Measurements from ENCODE around the gene AMDHD2. TPM values are rescaled to one million over a fixed set of nuclear protein-coding genes. Genes with fewer than 3 reads are reported as not detected.

AMDHD2 gene
- total RNA-seq, 4 donors from 2014 or later, result 7.9 to 36.5 (median 22.0) TPM

DNA sequence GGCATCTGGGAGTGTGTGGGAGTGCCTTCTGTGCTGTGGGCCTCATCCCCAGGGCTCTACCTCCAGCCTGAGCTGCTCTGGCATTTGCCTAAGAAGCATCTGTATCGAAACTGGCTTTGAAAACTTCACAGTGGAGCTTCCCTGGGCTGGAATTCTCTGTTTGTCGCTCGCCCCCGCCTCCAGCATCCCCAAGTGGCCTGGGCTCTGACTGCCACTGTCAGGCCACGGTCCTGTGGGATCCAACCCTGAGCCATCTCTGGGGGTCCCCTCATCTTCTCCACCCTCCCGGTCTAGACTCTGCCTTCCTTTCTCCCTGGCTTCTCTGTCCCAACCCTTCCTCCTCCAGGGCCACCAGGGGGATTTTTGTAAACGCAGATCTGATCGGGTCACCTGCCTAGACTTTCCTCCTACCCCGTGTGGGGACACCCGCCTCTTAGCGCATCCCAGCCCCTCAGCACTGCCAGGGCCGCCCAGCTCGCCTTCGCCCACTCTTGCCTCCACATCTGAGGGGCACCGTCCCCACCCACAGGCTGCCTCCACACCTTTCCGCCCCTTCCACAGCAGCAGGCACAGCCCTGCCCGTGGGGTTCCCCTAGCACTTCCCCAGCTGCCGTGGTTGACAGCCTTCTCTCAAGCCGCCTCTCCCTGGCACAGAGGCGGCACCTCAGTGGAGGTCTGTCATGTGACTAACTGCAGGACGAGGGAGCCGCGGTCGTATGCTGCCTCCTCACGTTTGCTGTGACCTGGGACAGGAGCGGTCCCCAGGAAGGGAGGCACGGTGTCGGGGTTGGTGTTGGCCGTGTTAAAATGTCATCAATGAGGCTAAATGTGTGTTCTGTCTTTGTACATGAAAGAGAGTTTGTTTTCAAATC lies 33.3 kb upstream of the AMDHD2 start:
- no peak overlapping the region for H3K27ac ChIP-seq
- H3K27me3 ChIP-seq, result no peaks in the 10 kb centered on the region
- peaks cover 0 to 11% of the 10 kb centered on the region in 2 donors for H3K4me1 ChIP-seq

DNA sequence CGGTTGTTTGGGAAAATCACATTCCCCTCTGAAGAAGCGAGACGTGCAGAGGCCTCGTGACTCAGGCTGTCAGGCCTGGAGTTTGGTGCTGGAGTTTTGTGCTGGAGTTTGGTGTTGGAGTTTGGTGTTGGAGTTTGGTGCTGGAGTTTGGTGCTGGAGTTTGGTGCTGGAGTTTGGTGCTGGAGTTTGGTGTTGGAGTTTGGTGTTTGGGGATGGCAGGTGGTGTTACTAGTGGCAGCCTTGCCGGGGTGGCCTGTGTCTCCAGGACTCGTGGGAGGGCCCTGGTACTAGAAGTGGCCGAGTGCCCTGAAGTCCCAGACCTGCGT lies 32.7 kb upstream of the AMDHD2 start:
- TF ChIP-seq POLR2A (IDR thresholded peaks at IDR 0.05), result no peak
- TF ChIP-seq, protein P1, sequence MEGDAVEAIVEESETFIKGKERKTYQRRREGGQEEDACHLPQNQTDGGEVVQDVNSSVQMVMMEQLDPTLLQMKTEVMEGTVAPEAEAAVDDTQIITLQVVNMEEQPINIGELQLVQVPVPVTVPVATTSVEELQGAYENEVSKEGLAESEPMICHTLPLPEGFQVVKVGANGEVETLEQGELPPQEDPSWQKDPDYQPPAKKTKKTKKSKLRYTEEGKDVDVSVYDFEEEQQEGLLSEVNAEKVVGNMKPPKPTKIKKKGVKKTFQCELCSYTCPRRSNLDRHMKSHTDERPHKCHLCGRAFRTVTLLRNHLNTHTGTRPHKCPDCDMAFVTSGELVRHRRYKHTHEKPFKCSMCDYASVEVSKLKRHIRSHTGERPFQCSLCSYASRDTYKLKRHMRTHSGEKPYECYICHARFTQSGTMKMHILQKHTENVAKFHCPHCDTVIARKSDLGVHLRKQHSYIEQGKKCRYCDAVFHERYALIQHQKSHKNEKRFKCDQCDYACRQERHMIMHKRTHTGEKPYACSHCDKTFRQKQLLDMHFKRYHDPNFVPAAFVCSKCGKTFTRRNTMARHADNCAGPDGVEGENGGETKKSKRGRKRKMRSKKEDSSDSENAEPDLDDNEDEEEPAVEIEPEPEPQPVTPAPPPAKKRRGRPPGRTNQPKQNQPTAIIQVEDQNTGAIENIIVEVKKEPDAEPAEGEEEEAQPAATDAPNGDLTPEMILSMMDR (IDR thresholded peaks at IDR 0.05), result no peak
- Histone ChIP-seq H3K27ac (no peak overlapping the region), H3K27me3 (no peaks in the 10 kb centered on the region), H3K36me3 (no peaks in the 10 kb centered on the region), H3K4me1 (peaks cover 0 to 11% of the 10 kb centered on the region in 2 donors), H3K4me3 (no peak overlapping the region), H3K9me3 (no peaks in the 10 kb centered on the region)
- intact Hi-C loops (cut with DNase I; ENCODE audit: low total_unique reads), result no loop called here
- DNase-seq, result no peak

More for the DNA sequence above, 33.3 kb upstream of the AMDHD2 start:
- intact Hi-C loops (cut with DNase I; ENCODE audit: low total_unique reads), result no loop called here
- no peak for DNase-seq
- Histone ChIP-seq H3K9me3 (no peaks in the 10 kb centered on the region), H3K4me3 (no peak overlapping the region), H3K36me3 (no peaks in the 10 kb centered on the region)
- TF ChIP-seq, protein P1 (IDR thresholded peaks at IDR 0.05), result no peak
- no peak for TF ChIP-seq POLR2A (IDR thresholded peaks at IDR 0.05)

DNA sequence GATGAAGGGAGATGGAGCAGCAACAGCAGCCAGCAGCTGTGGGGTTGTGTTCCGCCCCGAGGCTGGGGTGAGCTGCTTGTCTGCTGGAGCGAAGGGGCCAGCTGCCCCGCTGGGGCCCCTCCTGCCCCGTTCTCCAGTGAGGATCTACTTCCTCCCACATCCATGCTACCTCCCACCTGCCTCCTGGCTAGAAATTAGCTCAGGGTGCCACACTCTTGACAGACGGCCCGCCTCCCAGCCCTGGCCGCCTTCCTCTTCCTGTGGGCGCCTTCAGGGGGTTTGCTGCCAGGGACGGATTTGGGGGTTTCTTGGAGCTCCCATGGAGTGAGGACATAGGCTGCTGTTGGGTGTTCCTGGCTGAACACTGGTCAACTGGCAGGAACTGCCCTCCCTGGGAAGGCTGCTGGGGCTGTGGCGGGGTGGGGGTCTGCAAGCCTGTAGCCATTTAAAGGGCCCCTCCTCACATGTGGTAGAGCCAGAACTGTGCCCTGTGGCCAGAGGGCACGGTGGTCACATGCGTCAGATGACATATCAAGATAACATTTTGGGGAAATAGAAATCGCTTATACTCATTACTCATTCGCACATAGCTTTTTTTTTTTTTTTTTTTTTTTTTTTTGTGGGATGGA lies 32.2 kb upstream of the AMDHD2 start:
- Histone ChIP-seq H3K36me3 (no peaks in the 10 kb centered on the region), H3K27me3 (no peaks in the 10 kb centered on the region), H3K9me3 (no peaks in the 10 kb centered on the region), H3K4me3 (no peak overlapping the region), H3K4me1 (peaks cover 0 to 10% of the 10 kb centered on the region in 2 donors), H3K27ac (no peak overlapping the region)
- no peak for TF ChIP-seq POLR2A (IDR thresholded peaks at IDR 0.05)
- TF ChIP-seq, protein P1 (IDR thresholded peaks at IDR 0.05), result no peak
- DNase-seq, result no peak
- intact Hi-C loops (cut with DNase I; ENCODE audit: low total_unique reads), result no loop called here

DNA sequence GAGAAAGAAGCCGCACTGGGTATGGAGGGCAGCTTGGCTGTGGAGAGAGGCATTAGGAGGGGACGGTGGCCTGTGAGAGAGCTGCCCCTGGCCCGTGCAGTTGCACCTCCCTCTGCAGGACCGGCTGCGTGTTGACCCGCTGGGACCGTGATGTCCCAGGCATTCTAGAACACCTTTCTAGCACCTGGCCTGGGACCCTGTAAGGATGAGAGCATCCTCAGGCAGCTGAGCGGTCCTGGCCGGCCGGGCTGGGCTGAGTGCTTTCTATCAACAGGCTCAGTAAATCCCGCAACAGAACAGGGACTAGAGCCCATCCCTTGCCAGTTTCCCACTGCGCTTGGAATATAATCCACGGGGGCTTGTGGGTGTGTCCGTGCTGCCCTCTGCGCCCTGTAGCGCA lies 30.6 kb upstream of the AMDHD2 start:
- intact Hi-C loops (cut with DNase I; ENCODE audit: low total_unique reads), result no loop called here

More for the DNA sequence above, 30.6 kb upstream of the AMDHD2 start:
- no peaks in the 10 kb centered on the region for H3K27me3 ChIP-seq
- H3K9me3 ChIP-seq, result no peaks in the 10 kb centered on the region
- H3K36me3 ChIP-seq, result no peaks in the 10 kb centered on the region
- H3K4me3 ChIP-seq, result no peak overlapping the region
- no peak overlapping the region for H3K27ac ChIP-seq
- no peak for DNase-seq
- no peaks in the 10 kb centered on the region for H3K4me1 ChIP-seq
- TF ChIP-seq, protein P1 (IDR thresholded peaks at IDR 0.05), result no peak
- TF ChIP-seq POLR2A (IDR thresholded peaks at IDR 0.05), result no peak
